Diencephalon (tissue), 1 donor: ENCODE measurements around the gene ZDHHC18. TPM values are rescaled to one million over a fixed set of nuclear protein-coding genes. Genes with fewer than 3 reads are reported as not detected.

Experiments
- small RNA-seq: library from RNA; depleted of rRNA; stranded (forward); fragments of <200 nt; gene quantifications from one replicate; pipeline ENCODE3, GENCODE V24; 2014
- total RNA-seq: library from RNA; depleted of rRNA; stranded (reverse); fragments of >200 nt; gene quantifications from one replicate; pipeline ENCODE4 v1.2.3, GENCODE V29; 2014

Gene ZDHHC18
- 11.1 TPM for total RNA-seq

GRCh38 chr1:26826261-26827105 is at the start of gene ZDHHC18:
TSS of gene ZDHHC18 (plus strand) at chr1:26826688. CDS start at chr1:26826805, 117 bp downstream.

GRCh38 chr1:26787706-26788514 is 38.6 kb upstream of the ZDHHC18 start, which contains the start of gene PIGV:
TSS of gene PIGV (plus strand) at chr1:26787950. CDS start at chr1:26790816, 2,866 bp downstream.

GRCh38 chr1:26862781-26863684 is 36.5 kb downstream of the ZDHHC18 start, which contains the start of gene SFN:
TSS of gene SFN (plus strand) at chr1:26863149. CDS start at chr1:26863213, 64 bp downstream.

DNA sequence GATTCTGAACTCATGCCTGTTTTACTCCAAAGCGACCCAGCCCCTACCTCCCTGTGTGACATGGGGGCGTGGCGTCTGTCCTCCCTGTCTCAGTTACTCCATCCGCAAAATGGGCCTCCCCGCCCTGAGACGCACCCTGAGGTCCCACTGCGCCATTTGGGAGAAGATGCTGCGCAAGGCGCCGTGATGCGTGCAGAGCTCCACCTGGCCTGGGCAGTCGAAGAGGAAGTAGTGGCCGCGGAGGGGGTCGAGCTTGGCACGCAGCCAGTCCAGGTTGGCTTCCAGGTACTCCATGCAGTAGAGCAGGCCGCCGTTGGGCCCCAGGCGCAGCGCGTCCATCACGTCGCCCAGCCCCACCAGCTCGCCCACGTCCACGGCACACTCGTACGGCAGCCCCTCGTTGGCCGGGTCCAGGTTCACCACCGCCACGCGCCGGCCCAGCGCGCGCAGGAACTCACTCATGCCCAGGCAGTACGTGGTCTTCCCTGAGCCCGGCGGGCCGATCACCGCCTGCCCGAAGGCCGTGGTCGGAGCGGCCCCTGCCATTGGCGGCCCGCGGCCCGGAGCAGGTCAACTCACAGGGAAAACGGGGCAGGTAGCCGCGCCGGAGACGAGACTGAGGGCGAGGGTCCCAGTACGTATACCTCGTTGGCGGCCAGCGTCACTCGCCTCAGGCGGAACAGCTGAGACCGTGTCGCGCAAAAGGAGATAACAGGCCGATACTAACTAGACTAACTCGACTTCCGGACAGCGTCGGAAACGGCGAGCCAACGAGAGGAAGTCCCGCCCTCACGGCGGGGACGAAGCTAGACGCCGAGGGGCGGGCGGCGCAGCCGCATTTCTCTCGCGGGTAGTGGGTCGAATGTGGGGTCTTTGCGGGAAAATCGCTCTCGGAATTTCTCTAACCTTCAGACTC is 63.3 kb downstream of the ZDHHC18 start, which contains the start of gene GPN2:
Gene GPN2, minus strand, starts transcription at position 733 of the 916 bp plus-strand sequence. Its CDS starts 187 bp downstream, at position 546.

GRCh38 chr1:26900001-26900814 is 73.7 kb downstream of the ZDHHC18 start, which contains the start of gene GPATCH3:
TSS of gene GPATCH3 (minus strand) at chr1:26900467. CDS start at chr1:26900442, 25 bp downstream.

Small RNAs within 50 kb of the gene (small RNA-seq; reads per million reads assigned to genes)
- gene RN7SL165P, result not detected

Other genes with a start within 250 kb of the ZDHHC18 start
- 35.1 TPM for gene ARID1A, start 130.7 kb upstream of the ZDHHC18 start, total RNA-seq
- 9.7 TPM for gene PIGV, start 38.7 kb upstream of the ZDHHC18 start, total RNA-seq
- not detected for gene SFN, start 36.5 kb downstream of the ZDHHC18 start, total RNA-seq
- 14.8 TPM for gene GPN2, start 63.6 kb downstream of the ZDHHC18 start, total RNA-seq
- gene GPATCH3, start 73.8 kb downstream of the ZDHHC18 start, total RNA-seq, result 9.5 TPM
- not detected for gene NR0B2, start 87.3 kb downstream of the ZDHHC18 start, total RNA-seq
- 26.5 TPM for gene NUDC, start 95.1 kb downstream of the ZDHHC18 start, total RNA-seq
- 0.23 TPM for gene KDF1, start 133.8 kb downstream of the ZDHHC18 start, total RNA-seq
- 23.3 TPM for gene TRNP1, start 167.0 kb downstream of the ZDHHC18 start, total RNA-seq
- 0.23 TPM for gene TENT5B, start 186.2 kb downstream of the ZDHHC18 start, total RNA-seq